GM04504 (cell line): Measurements from ENCODE around the gene C19orf81.
A peak's percentile ranks its signal among the peaks of the same experiment; 100 is the strongest.

Experiments used
- DNase-seq: peaks from one replicate; pipeline ENCODE4 v3.0.0-alpha.2; 2012; ENCODE audit warnings: low read depth

The C19orf81 gene

DNA sequence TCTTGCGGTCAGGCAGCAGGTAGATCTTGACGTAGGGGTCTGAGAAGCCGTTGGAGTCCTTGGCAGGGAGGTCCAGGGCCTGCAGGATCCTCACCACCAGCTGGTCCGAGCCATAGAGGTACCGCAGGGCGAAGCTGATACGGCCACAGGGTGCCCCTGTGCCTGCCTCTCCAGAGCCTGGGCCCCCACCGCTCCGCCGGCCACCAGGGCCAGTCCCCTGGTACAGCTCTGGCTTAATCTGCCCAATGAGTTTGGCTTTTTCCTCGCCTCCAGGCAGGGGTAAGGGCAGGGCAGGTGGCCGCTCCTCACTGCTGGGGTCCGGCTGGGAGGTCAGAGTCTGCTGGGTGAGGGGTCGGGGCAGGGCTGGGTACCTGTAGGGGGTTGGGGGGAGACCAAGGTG, 19.4 kb upstream of the C19orf81 start:
- DNase-seq = no peak

DNA sequence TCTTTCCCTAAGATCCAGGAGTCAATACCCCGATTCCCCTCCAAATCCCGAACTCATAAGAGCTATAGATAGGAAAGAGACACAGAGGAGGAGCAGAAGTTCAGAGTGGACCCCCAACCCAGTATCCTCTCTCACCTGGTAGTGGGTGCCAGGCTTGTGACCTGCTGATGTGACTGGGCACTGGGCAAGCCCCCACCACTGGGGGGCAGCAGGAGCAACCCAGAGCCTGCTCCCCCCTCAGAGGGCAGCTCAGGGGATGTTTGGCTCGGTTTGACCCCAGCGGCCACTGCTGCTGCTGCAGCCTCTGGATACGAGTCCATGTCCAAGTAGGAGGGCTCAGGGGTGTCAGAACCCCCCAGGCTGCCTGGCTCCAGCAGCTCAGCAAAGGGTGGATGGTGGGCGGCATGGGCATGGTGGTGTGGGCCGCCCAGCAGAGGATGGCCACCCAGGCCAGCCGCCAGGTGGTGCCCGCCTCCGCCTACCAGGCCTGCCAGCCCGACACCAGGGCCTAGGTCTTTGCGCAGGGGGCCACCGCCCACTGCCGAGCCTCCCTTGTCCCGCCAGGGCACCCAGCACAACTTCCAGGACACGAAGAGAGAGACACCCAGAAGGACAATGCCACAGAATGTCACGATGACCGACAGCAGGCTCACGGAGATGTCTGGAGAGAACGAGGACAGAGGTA, 17.0 kb upstream of the C19orf81 start:
- DNase-seq = no peak

DNA sequence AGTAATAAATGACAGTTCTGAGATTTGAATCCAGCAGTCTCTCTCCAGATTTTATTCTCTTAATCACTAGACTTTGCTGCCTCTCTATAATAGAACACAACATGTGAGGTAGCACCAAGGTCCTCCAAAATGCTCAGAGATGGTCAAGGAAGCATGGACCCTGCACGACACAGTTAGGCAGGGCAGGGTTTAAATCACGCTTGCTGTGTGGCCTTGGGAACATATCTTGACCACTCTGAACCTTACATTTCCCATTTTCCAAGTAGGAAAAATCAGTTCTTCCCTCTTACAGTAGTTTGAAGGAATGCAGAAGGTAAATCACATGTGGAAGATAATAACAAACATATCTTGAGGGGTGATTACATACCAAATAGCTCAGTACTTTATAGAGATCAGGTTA, 15.9 kb upstream of the C19orf81 start:
- no peak for DNase-seq

DNA sequence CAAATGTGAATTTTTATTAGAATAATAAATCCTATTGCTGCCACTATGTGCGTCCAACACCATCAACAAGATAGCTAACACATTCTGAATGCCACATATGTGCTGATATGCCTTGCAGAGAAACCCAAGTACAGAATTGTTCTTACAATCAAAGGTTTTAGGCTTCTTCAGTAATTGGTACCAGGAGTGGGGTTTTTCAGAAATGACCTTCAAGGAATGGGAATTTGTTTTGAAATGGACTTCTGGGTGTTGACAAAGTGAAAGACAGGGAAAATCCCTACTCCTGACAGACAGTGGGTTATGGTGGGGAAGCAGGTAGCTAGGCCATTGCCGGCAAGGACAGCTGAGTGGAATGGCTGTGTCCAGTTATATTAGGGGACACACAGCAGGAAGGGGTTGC, 15.3 kb upstream of the C19orf81 start:
- DNase-seq = no peak

DNA sequence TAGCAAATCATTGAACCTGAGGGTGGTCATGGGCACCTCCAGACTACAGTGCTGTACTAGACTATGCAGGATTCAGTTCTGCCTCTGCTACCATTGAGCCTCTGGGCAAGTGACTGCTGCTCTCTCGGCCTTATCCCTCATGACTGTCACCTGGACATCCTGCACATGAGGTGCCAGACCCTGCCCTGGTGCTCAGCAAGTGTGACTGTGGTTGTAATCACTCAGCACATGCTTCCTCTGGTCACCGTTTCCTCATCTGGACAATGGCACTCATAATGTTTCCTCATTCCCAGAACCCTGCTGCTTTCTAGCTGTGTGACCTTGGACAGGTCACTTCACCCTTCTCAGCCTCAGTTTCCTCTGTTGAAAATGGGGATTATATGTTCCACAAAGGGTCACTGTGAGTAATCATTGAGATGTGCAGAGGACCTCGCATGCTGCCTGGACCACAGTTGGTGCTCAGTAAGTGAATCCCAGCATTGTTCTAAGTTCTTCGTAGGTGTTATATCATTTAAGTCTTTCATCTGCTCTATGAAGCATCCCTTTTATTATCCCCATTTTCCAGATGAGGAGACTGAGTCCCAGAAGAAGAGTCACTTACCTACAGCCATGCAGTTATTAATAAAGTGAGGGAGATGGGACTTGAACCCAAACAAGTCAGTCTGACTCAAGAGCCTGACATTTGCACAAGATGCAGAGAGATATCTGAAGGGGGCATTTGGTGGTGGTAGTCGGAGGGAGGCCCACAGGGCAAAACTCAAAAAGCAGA, 12.7 kb upstream of the C19orf81 start:
- DNase-seq = no peak

DNA sequence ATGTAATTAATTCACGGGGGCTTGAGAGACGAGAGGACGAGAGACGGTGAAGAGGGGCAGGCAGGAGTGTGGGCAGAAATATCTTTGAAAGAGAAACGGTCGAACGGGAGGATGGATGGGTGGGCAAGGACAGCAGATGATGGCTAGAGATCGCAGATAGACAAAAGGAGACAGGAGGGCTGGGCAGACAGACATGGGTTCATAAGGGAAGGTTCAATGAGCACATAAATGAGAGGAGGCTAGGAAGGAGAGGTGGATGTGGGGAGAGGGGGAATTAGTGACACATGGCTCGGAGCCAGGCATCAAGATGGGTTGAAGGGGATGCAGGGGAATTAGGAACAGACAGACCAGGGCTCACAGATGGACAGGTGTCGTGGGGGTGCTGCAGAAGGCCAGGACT, 10.6 kb upstream of the C19orf81 start:
- DNase-seq = no peak

DNA sequence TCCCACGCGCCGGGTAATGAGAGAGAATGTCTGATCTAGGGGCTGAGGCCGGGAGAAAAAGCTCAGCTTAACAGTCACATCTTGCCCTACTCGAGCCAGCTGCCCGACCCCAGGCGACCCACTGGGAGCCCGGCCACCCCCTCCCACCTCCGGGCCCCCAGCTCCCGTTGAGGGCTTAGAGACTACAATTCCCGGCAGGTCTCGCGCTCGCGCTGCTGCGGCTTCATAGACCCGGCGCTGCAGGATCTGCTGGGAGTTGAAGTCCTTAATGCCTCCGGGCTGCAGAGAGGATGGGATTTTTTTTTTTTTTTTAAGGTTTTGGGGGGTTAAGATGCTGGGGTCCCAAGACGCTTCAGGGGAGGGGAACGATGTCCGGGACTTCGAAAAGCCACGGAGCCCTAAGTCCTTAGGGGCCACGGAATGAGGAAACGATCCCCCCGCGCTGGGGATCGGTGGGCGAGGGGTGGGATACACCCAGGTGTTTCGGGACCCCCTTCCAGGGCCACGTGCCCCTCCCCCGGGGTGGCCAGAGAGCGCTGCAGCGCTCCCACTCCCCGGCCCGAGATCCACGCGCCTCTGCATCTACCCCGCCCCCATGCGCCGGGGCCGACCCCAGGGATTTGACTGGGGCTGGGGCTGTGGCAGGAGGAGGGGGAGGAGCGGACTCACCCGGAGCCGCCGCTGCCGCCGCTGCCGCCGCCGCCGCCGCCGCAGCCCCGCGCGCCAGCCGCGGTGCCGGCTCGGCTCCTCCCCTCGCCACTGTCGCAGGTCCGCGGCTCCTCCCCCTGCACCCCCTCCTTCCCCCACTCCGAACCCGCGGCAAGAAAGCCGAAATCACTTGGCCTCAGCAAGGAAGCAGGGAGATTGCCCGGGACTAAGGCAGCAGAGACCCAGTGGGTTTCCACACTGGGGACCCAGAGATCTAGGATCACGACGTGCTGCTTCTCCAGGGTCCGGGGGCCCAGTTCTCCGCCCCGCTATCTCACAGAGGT, 9.8 kb upstream of the C19orf81 start, which contains the start of gene SYT3:
Gene SYT3, minus strand, starts transcription at position 761 of the 992 bp plus-strand sequence. CDS start 2,470 bp downstream, outside the sequence.
- DNase-seq = no peak

DNA sequence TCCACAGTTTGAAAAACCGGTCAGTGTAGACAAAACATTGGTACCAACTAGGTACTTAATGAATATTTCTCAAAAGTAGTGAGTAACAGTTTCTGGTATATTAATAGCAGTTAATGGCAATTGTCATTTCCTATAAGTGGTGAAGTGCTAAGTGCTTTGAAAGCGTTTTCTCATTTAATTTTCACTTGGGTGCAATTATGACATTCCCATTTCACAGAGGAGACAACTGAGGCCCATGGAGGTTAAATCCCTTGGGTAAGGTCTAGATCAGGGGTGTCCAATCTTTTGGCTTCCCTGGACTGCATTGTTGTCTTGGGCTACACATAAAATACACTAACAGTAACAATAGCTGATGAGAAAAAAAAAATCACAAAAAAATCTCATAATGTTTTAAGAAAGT, 8.9 kb upstream of the C19orf81 start:
- DNase-seq = no peak

DNA sequence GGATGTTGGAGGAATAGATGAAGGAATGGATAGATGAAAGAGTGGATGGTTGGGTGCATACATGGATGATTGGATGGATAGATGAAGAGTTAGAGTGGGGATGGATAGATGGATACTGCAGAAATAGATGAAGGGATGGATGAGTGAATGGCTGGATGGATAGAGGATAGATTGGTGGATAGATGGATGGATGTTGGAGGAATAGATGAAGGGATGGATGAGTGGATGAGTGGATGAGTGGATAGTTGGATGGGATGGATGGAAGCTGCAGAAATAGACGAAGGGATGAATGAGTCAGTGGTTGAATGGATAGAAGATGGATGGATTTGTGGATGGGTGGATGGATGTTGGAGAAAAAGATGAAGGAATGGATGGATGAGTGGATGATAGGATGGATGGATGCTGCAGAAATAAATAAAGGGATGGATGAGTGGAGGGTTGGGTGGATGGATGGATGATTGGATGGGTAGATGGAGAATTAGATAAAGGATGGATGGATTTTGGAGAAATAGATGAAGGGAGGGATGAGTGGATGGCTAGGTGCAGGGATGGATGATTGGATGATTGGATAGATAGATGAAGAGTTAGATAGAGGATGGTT, 4.8 kb upstream of the C19orf81 start:
- DNase-seq = no peak

DNA sequence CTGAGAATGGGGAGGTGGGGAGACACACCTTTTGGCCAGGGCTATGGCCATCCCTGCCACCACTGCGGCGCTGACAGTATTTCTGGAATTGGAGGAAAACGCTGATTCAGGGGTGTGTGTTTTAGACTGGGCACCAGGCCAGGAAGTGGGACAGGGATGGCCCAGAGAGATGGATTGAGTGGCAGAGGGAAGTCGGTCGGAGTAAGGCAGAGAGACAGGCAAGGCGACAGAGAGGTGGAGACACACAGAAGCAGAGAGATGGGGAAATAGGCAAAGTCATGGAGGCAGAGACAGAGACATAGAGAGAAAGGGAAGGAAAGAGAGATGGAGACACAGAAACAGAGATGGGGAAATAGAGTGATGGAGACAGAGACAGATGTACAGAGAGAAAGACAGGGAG, 4.1 kb upstream of the C19orf81 start:
- DNase-seq = no peak

DNA sequence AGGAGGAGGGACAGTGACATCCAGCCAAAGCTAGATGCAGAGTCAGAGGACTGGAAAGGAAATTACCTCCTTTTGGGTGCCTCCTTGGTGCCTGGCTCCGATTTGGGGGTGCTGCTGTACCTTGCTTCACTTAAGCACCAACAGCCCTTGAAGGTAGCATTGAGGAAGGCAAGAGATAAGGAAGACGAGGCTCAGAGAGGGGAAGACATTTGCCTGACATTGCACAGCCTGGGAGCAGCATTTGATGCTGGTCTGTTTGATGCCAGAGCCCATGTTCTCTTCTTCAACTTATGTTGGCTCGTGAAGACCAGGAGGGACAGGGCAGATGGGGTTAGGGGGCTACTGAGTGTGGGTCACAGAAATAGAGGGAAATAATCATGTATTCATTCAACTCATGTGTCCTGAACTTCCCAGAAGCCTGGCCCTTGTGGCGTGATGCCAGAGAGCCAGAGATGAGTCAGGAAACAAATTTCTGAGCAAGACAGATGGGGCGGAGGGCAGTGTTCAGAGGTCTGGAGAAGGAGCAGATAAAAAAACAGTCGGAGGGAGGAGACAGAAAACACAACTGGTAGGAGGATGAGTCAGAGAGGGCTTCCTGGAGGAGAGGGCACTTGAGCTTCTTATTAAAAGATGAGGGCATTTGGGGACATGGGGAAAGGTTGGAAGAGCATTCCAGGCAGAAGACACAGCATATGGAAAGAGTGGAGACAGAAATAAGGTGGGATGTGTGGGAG, 3.0 kb upstream of the C19orf81 start:
- DNase-seq = peak; percentile 20

DNA sequence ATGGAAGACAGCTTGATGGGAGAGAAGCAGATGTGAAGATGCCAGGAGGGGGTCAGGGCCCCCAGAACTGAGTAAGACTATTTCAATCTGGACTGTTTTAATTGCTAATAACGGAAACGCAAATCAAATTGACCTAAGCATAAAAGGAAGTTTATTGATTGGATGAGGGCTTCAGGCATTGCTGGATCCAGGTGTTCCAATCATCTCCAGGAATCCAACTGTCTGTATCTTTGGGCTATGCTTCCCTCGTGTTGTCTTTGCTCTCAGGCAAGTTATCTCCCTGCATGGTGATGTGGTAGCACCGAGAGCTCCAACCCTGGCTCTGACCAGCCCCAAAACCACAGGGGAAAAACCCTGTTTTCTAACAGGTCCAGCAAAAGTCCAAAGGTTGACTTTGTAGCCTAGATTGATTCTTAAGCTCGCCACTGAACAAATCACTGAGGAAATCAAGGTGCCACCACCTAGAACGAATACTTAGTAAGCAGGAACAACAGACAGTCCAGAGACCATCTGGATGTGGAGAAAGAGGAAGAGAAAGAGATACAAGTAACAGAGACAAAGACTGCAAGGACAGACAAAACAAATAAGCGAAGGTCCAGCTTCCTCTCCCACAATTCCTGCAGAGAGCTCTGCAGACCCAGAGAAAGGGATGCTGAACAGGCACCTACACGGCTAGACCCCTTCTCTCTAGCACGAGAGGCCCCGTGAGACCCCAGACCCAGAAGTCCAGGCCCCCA, 1.2 kb upstream of the C19orf81 start:
- DNase-seq = no peak

DNA sequence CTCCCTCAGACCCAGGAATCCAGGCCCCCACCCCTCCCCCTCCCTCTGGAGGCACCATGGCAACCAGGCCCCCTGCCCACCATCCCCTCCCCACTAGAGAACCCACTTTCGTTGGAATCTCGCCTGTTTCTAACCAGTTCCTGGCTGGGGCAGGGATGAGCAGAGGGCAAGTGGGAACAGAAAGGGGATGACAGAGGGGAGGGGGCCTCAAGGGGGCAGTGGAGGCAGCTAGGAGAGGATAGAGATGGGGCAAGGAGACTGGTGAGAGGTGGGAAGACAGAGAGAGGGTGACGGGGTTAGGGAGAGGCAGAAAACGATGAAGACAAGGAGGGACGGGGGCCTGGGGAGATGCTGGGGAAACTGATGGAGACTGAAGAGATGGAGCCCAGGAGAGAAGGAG, 586 bp upstream of the C19orf81 start:
- no peak for DNase-seq

DNA sequence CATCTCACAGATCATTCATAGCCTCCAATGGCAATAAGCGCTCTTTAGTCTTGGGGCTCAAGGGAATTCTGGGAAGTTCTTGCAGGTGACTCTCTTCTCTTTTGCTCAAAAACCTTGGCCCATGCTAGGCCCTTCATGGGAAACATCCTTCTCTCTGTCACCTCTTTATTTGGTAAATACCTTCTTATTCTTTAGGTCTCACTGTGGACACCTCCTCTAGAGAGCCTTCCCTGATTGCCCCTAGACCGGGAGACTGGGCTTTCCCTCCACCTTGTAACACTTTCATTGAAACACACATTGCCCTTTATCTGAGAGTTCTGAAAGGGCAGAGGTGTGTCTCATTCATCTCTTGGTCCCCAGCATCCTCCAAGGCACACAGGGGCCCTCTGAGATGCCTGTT, 1.9 kb downstream of the C19orf81 start:
- DNase-seq = no peak

DNA sequence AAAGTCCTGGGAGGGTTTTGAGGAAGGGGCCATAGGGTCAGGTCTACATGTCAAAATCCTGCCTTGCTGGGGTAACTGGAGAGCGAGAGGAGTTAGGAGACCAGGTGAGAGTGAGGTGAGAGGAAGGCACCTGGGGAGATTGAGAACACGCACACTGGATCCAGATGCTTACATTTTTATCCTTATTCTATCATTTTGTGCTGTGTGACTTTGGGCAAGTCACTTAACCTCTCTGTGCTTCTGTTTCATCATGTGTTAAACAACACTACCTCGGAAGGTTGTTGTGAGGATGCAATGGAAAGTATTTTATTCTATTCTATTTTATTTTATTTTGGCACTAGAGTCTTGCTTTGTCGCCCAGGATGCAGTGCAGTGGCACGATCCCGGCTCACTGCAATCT, 3.5 kb downstream of the C19orf81 start:
- DNase-seq = no peak

DNA sequence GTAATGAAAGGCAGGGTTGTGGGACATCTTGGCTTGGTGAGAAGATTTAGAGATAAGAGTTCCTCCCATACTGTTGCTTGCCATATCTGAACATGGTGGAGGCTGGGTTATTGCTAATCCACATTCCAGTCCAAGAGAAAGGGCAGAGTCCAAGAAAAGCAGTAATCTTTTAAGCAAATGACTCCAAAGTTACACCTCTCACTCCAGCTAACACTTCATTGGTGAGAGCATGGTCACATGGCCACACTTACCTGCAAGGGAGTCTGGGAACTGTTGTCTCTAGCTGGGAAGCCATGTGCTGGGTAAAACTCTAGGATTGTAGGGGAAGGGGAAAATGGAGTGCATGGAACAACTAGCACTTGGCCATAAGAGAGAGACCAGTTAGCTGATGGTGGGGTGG, 5.6 kb downstream of the C19orf81 start:
- no peak for DNase-seq

DNA sequence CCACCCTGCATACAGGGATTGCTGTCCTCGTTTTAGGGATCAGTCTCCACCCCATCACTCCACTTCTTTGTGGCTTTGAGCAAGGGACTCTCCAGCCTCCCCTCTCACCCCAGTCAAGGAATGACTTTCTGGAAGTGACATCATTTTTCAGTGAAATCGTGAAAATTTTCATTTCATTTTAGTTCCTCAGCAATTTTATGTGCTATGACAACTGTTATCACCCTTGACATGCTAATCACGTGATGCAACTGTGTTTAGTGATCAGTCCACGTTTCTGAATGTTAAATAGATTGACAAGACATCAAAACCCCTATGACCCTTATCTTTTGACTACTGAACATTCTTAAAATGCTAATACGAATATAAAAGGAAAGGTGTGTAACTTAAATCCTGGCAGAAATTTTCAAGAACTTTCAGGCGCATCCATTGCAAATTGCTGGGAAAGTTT, 8.0 kb downstream of the C19orf81 start:
- DNase-seq = no peak

DNA sequence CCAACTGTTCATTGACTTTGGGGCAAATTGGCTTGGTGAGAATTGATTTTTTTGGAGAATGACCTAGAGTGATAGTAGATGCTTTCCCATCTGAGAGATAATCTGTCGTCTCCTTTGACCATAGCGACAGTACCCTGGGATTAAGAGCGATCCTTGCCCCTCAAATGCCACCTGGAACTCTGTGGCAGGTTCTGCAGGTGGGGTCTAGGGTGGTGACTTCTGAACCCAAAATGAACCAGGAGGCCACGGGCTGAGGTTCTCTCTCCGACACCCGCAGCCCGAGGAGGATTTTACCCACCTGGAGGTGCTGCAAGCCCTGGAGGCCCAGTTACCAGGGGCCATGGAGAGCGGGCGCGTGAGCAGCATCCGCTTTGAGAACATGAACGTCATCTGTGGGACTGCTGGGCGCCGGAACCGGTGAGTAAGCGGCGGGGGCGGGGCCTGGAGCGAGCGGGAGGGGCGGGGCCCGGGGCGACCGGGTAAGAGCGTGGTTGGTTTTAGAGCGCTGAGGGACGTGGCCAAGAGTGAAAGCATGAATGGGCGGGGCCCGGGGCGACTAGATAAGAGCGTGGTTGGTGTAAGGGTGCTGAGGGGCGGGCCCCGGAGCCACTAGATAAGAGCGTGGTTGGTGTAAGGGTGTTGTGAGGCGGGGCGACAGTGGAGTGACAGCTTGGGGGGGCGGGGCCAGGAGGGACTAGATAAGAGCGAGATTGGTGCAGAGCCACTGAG, 8.6 kb downstream of the C19orf81 start:
- DNase-seq = peak; percentile 77

DNA sequence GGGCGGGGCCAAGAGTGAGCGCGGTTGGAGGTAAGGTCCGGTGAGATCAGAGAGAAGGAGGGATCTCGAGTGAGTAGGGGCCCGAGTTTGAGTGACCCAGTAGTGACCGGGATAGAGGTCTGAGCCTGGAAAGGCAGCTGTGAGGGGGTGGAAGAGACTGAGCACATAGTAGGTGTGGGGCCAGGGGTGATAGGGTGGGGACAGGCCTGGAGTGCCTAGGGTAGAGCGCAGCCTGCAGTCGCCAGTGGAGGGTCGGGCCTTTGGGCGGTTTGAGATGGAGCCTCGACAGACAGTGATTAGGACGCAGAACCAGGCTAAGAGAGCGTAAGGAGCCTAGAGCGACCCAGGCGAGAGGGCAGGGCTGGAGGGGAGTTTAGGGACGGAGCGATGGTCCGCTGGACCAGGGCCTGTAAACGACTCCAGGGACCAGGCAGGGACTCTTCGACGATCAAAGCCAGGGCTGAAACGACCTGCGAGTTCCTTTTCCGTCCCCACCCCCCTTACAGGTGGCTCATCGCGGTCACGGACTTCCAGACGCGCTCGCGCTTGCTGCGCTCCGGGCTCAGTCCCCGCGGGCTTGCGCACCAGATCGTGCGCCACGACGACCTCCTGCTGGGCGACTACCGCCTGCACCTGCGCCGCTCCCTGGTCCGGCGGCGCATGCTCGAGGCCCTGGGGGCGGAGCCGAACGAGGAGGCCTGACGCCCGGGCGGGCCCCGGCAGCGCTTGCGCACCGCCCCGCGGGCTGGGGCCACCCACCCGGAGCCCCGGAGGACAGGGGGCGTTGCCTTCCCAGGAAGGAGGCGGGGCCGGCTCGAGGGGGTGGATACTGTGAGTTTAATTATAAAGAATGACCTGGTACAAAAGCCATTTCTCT, 9.4 kb downstream of the C19orf81 start:
- no peak for DNase-seq
